Memory B cell (primary cell): ENCODE data around the gene ZDHHC6.
"Not testable (repeated sequence)": the region's sequence is repeated elsewhere in the genome, so short reads cannot be mapped to it uniquely, and the experiment has no call there.

ENCODE experiments used
- ATAC-seq: fragments of 150-1000 bp; cut with Tn5 transposase; 2 replicates; pipeline ENCODE4 v1.10.0; 2021; ENCODE audit warnings: low read depth, mild to moderate bottlenecking, moderate library complexity
- DNase-seq, 2 donors: peaks; one replicate each; pipeline ENCODE4 v3.0.0; 2022; ENCODE audit warnings: low spot score in 2 of 2
- H3K27ac Mint-ChIP-seq: one replicate; pipeline ENCODE4 v1.8.0; 2022; ENCODE audit warnings: mild to moderate bottlenecking, moderate library complexity, mixed read lengths
- H3K27me3 Mint-ChIP-seq: one replicate; pipeline ENCODE4 v1.8.0; 2022; ENCODE audit warnings: mixed read lengths
- H3K36me3 Mint-ChIP-seq: one replicate; pipeline ENCODE4 v1.8.0; 2022; ENCODE audit warnings: mild to moderate bottlenecking, mixed read lengths
- H3K4me1 Mint-ChIP-seq: one replicate; pipeline ENCODE4 v1.8.0; 2022; ENCODE audit warnings: mixed read lengths
- H3K4me3 Mint-ChIP-seq: one replicate; pipeline ENCODE4 v1.8.0; 2022; ENCODE audit warnings: mild to moderate bottlenecking, moderate library complexity, mixed read lengths
- H3K9me3 Mint-ChIP-seq: one replicate; pipeline ENCODE4 v1.8.0; 2022; ENCODE audit warnings: mixed read lengths

The ZDHHC6 gene

GRCh38 chr10:112446855-112447619, at the start of gene ZDHHC6, which contains the start of gene VTI1A:
ZDHHC6 (minus strand) TSS chr10:112446914; CDS start chr10:112445436, 1,478 bp downstream.
VTI1A (plus strand) TSS chr10:112447215; CDS start chr10:112447374, 159 bp downstream.
- DNase-seq: peak; percentile 83 to 86
- Mint-ChIP-seq H3K4me3 (peak within 1 kb of the TSS; percentile 97), H3K36me3 (peaks cover 5% of the 10 kb centered on the region), H3K9me3 (no peaks in the 10 kb centered on the region), H3K4me1 (peaks cover 28% of the 10 kb centered on the region), H3K27ac (peak within 1 kb of the TSS; percentile 98), H3K27me3 (no peaks in the 10 kb centered on the region)
- peak; percentile 92 for ATAC-seq

- DNase-seq (no peak), ATAC-seq (no peak)
- peaks cover 5% of the 10 kb centered on the region for H3K4me1 Mint-ChIP-seq
- no peak overlapping the region for H3K4me3 Mint-ChIP-seq
- no peak overlapping the region for H3K27ac Mint-ChIP-seq
- H3K27me3 Mint-ChIP-seq: no peaks in the 10 kb centered on the region
- no peaks in the 10 kb centered on the region for H3K9me3 Mint-ChIP-seq
- peaks cover 4% of the 10 kb centered on the region for H3K36me3 Mint-ChIP-seq
Observed at GRCh38 chr10:112492736-112493135, 46.0 kb upstream of the ZDHHC6 start.

- H3K9me3 Mint-ChIP-seq: no peaks in the 10 kb centered on the region
Observed at GRCh38 chr10:112491144-112491543, 44.4 kb upstream of the ZDHHC6 start.

GRCh38 chr10:112490545-112490944, 43.8 kb upstream of the ZDHHC6 start:
- Mint-ChIP-seq H3K36me3 (peaks cover 11% of the 10 kb centered on the region), H3K27ac (no peak overlapping the region), H3K9me3 (no peaks in the 10 kb centered on the region)

More at GRCh38 chr10:112491144-112491543, 44.4 kb upstream of the ZDHHC6 start:
- peaks cover 11% of the 10 kb centered on the region for H3K36me3 Mint-ChIP-seq
- H3K27me3 Mint-ChIP-seq: no peaks in the 10 kb centered on the region
- peaks cover 7% of the 10 kb centered on the region for H3K4me1 Mint-ChIP-seq
- ATAC-seq: no peak
- no peak for DNase-seq
- no peak overlapping the region for H3K4me3 Mint-ChIP-seq
- no peak overlapping the region for H3K27ac Mint-ChIP-seq

GRCh38 chr10:112487964-112488363, 41.2 kb upstream of the ZDHHC6 start:
- H3K36me3 Mint-ChIP-seq: peaks cover 7% of the 10 kb centered on the region
- no peaks in the 10 kb centered on the region for H3K27me3 Mint-ChIP-seq
- H3K4me3 Mint-ChIP-seq: no peak overlapping the region
- no peak overlapping the region for H3K27ac Mint-ChIP-seq
- H3K4me1 Mint-ChIP-seq: peaks cover 5% of the 10 kb centered on the region
- ATAC-seq (no peak), DNase-seq (no peak)
- no peaks in the 10 kb centered on the region for H3K9me3 Mint-ChIP-seq

More at GRCh38 chr10:112490545-112490944, 43.8 kb upstream of the ZDHHC6 start:
- H3K27me3 Mint-ChIP-seq: no peaks in the 10 kb centered on the region
- no peak for ATAC-seq
- DNase-seq: no peak
- no peak overlapping the region for H3K4me3 Mint-ChIP-seq
- H3K4me1 Mint-ChIP-seq: peaks cover 7% of the 10 kb centered on the region

- no peak overlapping the region for H3K27ac Mint-ChIP-seq
- no peaks in the 10 kb centered on the region for H3K27me3 Mint-ChIP-seq
- DNase-seq (no peak), ATAC-seq (no peak)
- H3K9me3 Mint-ChIP-seq: no peaks in the 10 kb centered on the region
- H3K4me3 Mint-ChIP-seq: no peak overlapping the region
- H3K4me1 Mint-ChIP-seq: peaks cover 7% of the 10 kb centered on the region
- peaks cover 9% of the 10 kb centered on the region for H3K36me3 Mint-ChIP-seq
Observed at GRCh38 chr10:112484399-112484798, 37.7 kb upstream of the ZDHHC6 start.

GRCh38 chr10:112481602-112482001, 34.9 kb upstream of the ZDHHC6 start:
- Mint-ChIP-seq H3K9me3 (no peaks in the 10 kb centered on the region), H3K36me3 (peaks cover 3% of the 10 kb centered on the region), H3K27ac (no peak overlapping the region), H3K4me3 (no peak overlapping the region), H3K4me1 (peaks cover 4% of the 10 kb centered on the region), H3K27me3 (no peaks in the 10 kb centered on the region)
- no peak for DNase-seq
- ATAC-seq: no peak

- H3K36me3 Mint-ChIP-seq: peaks cover 5% of the 10 kb centered on the region
- no peak overlapping the region for H3K27ac Mint-ChIP-seq
- ATAC-seq: no peak
- no peaks in the 10 kb centered on the region for H3K9me3 Mint-ChIP-seq
- no peak overlapping the region for H3K4me3 Mint-ChIP-seq
- H3K4me1 Mint-ChIP-seq: peaks cover 8% of the 10 kb centered on the region
- H3K27me3 Mint-ChIP-seq: no peaks in the 10 kb centered on the region
- no peak for DNase-seq
Observed at GRCh38 chr10:112475575-112476218, 29.0 kb upstream of the ZDHHC6 start.

- Mint-ChIP-seq H3K36me3 (peaks cover 4% of the 10 kb centered on the region), H3K27me3 (no peaks in the 10 kb centered on the region), H3K4me1 (peaks cover 4% of the 10 kb centered on the region), H3K4me3 (no peak overlapping the region), H3K9me3 (no peaks in the 10 kb centered on the region), H3K27ac (no peak overlapping the region)
- peak; percentile 58 for ATAC-seq
- DNase-seq: peak in 1 of 2 donors; percentile 12
Observed at GRCh38 chr10:112471878-112472487, 25.3 kb upstream of the ZDHHC6 start.

- H3K9me3 Mint-ChIP-seq: no peaks in the 10 kb centered on the region
- DNase-seq: no peak
- peaks cover 6% of the 10 kb centered on the region for H3K4me1 Mint-ChIP-seq
- H3K27ac Mint-ChIP-seq: peak overlapping the region; percentile 28
- H3K4me3 Mint-ChIP-seq: no peak overlapping the region
- ATAC-seq: no peak
- H3K27me3 Mint-ChIP-seq: no peaks in the 10 kb centered on the region
- H3K36me3 Mint-ChIP-seq: peaks cover 14% of the 10 kb centered on the region
Observed at GRCh38 chr10:112467541-112468075, 20.9 kb upstream of the ZDHHC6 start.

GRCh38 chr10:112466802-112467201, 20.1 kb upstream of the ZDHHC6 start:
- ATAC-seq: no peak
- H3K27ac Mint-ChIP-seq: no peak overlapping the region

GRCh38 chr10:112465299-112465883, 18.7 kb upstream of the ZDHHC6 start:
- peaks cover 2% of the 10 kb centered on the region for H3K4me1 Mint-ChIP-seq
- peaks cover 14% of the 10 kb centered on the region for H3K36me3 Mint-ChIP-seq
- H3K4me3 Mint-ChIP-seq: no peak overlapping the region
- no peaks in the 10 kb centered on the region for H3K27me3 Mint-ChIP-seq
- H3K9me3 Mint-ChIP-seq: no peaks in the 10 kb centered on the region
- H3K27ac Mint-ChIP-seq: no peak overlapping the region
- no peak for DNase-seq
- ATAC-seq: no peak

More at GRCh38 chr10:112466802-112467201, 20.1 kb upstream of the ZDHHC6 start:
- Mint-ChIP-seq H3K36me3 (peaks cover 14% of the 10 kb centered on the region), H3K4me1 (peaks cover 3% of the 10 kb centered on the region), H3K9me3 (no peaks in the 10 kb centered on the region), H3K27me3 (no peaks in the 10 kb centered on the region), H3K4me3 (no peak overlapping the region)
- DNase-seq: no peak

GRCh38 chr10:112464074-112464473, 17.4 kb upstream of the ZDHHC6 start:
- peaks cover 14% of the 10 kb centered on the region for H3K36me3 Mint-ChIP-seq
- not testable (repeated sequence) for H3K9me3 Mint-ChIP-seq, H3K27me3 Mint-ChIP-seq, H3K27ac Mint-ChIP-seq, H3K4me3 Mint-ChIP-seq, DNase-seq, ATAC-seq, H3K4me1 Mint-ChIP-seq
